Pancreas (tissue), 10 donors: ENCODE results near the gene CUL3. TPM values are rescaled to one million over a fixed set of nuclear protein-coding genes. Genes with fewer than 3 reads are reported as not detected.
"Not testable (repeated sequence)": the region's sequence is repeated elsewhere in the genome, so short reads cannot be mapped to it uniquely, and the experiment has no call there.

Source experiments
- ATAC-seq, 4 donors: fragments of 200-7000 bp; cut with Tn5 transposase; one replicate each; pipeline versions ENCODE4 v1.8.0 to v1.9.1; 2020; ENCODE audit warnings: mild to moderate bottlenecking in 4 of 4, moderate library complexity in 4 of 4
- DNase-seq, 6 donors: peaks; one replicate each; pipeline ENCODE4 v3.0.0-alpha.2; 2020
- FAIRE-seq: peaks from 2 replicates; lab custom pipeline; 2012; peaks lifted over from hg19 to GRCh38; lab: Jason Lieb, UNC
- H3K27ac ChIP-seq, 4 donors: fragments of 200-600 bp; sonication (generic); 1 replicate in 3 of 4; 2 replicates in 1 of 4; pipeline versions ENCODE4 v1.5.0 to v1.8.0; 2020
- H3K27me3 ChIP-seq, 4 donors: fragments of 200-600 bp; one replicate each; pipeline ENCODE4 v1.8.0; 2021
- H3K36me3 ChIP-seq, 3 donors: fragments of 200-600 bp; sonication (generic) in 1 of 3; one replicate each; pipeline versions ENCODE4 v1.5.0 to v1.8.0; 2020 to 2021
- H3K4me1 ChIP-seq, 3 donors: fragments of 200-600 bp; one replicate each; pipeline ENCODE4 v1.8.0; 2021
- H3K4me3 ChIP-seq, 4 donors: fragments of 200-600 bp; sonication (generic) in 2 of 4; one replicate each; pipeline versions ENCODE4 v1.5.0 to v1.8.0; 2020 to 2021
- H3K9me3 ChIP-seq, 4 donors: fragments of 200-600 bp; one replicate each; pipeline ENCODE4 v1.8.0; 2021
- WGBS, 2 donors: extraction: QIAGEN DNeasy Blood & Tissue Kit; methylation state at CpG; one replicate each; pipeline ENCODE4 v1.1.7; 2013; 5-methylcytosine and 5-hydroxymethylcytosine counted together
- intact Hi-C, 3 donors: fragments of 100-400 bp; cut with DNase I; formaldehyde crosslinking; loops; one replicate each; pipeline versions ENCODE4 v1.11.1 to v1.14.2; 2022
- polyA plus RNA-seq, 2 donors: library from polyadenylated mRNA; stranded (reverse); fragments of 200-250 nt; gene quantifications; one replicate each; pipeline ENCODE4 v1.2.3, GENCODE V29; 2013
- total RNA-seq, 6 donors: library from RNA; stranded (reverse); fragmentation: NEBNext Ultra II Directional in 4 of 6; extraction: Animal tissue kit (Norgen Biotek cat#: 25700) in 4 of 6; gene quantifications; one replicate each; pipeline versions ENCODE4 v1.2.1 to v1.2.4, GENCODE V29; 2021 to 2023
- TF ChIP-seq, protein P1 (sequence below), 4 donors: fragments of 200-600 bp; sonication (generic) in 3 of 4; IDR thresholded peaks; one replicate each; pipeline versions ENCODE4 v1.5.0 to v1.8.0; 2021; ENCODE audit warnings: antibody characterized with exemption in 4 of 4
- donor health status: healthy with polysubstance abuse.
- donor health status: DM: no; HTN: no; CAD: no; lungs with moderate emphysema.
- donor health status: DM: no; HTN: no; CAD: no.
- donor health status: control.
- donor health status: control.
- donor health status: Bipolar disorder and iron deficiency.
- donor health status: DM: yes; HTN: yes; CAD: no.
- donor health status: DM: no; HTN: no; CAD: no.
- donor health status: DM: no; HTN: no; CAD: no.
- donor health status: DM: yes; HTN: yes; CAD: no.

The CUL3 gene
- total and polyA plus RNA-seq, 8 donors, result 32.2 to 49.5 (median 37.6) TPM

- no peak for FAIRE-seq
- no peak for ATAC-seq
- H3K36me3 ChIP-seq, result peaks cover 0 to 14% (median 4%) of the 10 kb centered on the region in 3 donors
- no peaks in the 10 kb centered on the region for H3K9me3 ChIP-seq
- TF ChIP-seq, protein P1, sequence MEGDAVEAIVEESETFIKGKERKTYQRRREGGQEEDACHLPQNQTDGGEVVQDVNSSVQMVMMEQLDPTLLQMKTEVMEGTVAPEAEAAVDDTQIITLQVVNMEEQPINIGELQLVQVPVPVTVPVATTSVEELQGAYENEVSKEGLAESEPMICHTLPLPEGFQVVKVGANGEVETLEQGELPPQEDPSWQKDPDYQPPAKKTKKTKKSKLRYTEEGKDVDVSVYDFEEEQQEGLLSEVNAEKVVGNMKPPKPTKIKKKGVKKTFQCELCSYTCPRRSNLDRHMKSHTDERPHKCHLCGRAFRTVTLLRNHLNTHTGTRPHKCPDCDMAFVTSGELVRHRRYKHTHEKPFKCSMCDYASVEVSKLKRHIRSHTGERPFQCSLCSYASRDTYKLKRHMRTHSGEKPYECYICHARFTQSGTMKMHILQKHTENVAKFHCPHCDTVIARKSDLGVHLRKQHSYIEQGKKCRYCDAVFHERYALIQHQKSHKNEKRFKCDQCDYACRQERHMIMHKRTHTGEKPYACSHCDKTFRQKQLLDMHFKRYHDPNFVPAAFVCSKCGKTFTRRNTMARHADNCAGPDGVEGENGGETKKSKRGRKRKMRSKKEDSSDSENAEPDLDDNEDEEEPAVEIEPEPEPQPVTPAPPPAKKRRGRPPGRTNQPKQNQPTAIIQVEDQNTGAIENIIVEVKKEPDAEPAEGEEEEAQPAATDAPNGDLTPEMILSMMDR (IDR thresholded peaks at IDR 0.05), result no peak
- intact Hi-C loops, result no loop called here
- H3K4me3 ChIP-seq, result no peak overlapping the region
- DNase-seq, result no peak
- WGBS, 2 donors, result 98 to 100% methylated on average over 1 of the region's 1 CpG
- H3K27ac ChIP-seq, result no peak overlapping the region
- H3K4me1 ChIP-seq, result no peaks in the 10 kb centered on the region
- no peaks in the 10 kb centered on the region for H3K27me3 ChIP-seq
These were observed 77.4 kb downstream of the CUL3 start for GRCh38 chr2:224507789-224508188.

- no peaks in the 10 kb centered on the region for H3K9me3 ChIP-seq
- H3K36me3 ChIP-seq, result peaks cover 0 to 25% (median 4%) of the 10 kb centered on the region in 3 donors
- ATAC-seq (no peak), DNase-seq (no peak), FAIRE-seq (no peak)
- intact Hi-C loops, result no loop called here
- 97 to 98% methylated on average over 1 of the region's 1 CpG for WGBS, 2 donors
- TF ChIP-seq, protein P1 (IDR thresholded peaks at IDR 0.05), result no peak
- no peak overlapping the region for H3K4me3 ChIP-seq
- no peaks in the 10 kb centered on the region for H3K4me1 ChIP-seq
- no peak overlapping the region for H3K27ac ChIP-seq
- H3K27me3 ChIP-seq, result no peaks in the 10 kb centered on the region
These were observed 78.7 kb downstream of the CUL3 start for GRCh38 chr2:224506494-224506893.

DNA sequence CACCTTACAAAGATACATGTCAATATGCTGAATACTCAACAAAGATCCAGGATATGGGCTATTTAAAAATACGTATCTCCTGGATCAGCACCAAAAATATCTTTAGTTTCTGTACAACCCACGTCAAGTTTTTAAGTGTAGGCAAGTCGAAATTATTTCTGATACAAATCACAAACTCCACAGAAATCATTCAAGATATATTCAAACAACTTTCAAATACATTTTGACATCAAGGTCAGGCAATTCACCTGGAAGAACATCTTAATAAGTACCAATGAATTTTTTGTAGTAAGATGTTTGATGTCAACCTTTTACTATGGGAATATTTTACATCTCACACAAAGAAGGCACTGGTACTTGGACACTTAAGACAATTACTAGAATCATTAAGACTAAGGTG, 86.2 kb downstream of the CUL3 start:
- Histone ChIP-seq H3K36me3 (peaks cover 0 to 48% (median 4%) of the 10 kb centered on the region in 3 donors), H3K4me1 (no peaks in the 10 kb centered on the region), H3K27me3 (no peaks in the 10 kb centered on the region), H3K27ac (no peak overlapping the region), H3K9me3 (no peaks in the 10 kb centered on the region), H3K4me3 (no peak overlapping the region)
- FAIRE-seq (no peak), DNase-seq (no peak), ATAC-seq (no peak)
- WGBS, 2 donors, result 81 to 82% methylated on average over 3 of the region's 3 CpGs
- intact Hi-C loops, result no loop called here
- TF ChIP-seq, protein P1 (IDR thresholded peaks at IDR 0.05), result no peak

DNA sequence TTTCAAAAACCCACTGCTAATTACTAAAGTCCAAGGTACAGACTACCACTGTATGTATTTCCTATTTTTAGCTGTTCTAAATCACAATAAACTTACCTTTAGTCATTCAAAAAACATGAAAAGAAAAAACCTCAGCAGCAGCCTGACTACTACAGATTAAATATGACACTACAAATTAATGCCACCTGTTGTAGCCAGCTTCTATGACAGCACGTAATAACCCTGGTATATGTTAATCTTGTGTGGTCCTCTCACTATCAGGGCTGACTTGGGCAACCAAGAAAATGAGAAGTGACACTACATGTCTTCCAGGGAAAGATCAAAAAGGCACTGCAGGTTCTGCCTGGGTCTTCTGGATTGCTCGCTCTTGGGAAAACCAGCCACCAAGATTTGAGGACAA, 92.6 kb downstream of the CUL3 start:
- H3K4me3 ChIP-seq, result no peak overlapping the region
- TF ChIP-seq, protein P1 (IDR thresholded peaks at IDR 0.05), result no peak
- H3K4me1 ChIP-seq, result no peaks in the 10 kb centered on the region
- DNase-seq (no peak), ATAC-seq (no peak), FAIRE-seq (no peak)
- H3K27me3 ChIP-seq, result no peaks in the 10 kb centered on the region
- H3K9me3 ChIP-seq, result no peaks in the 10 kb centered on the region
- H3K27ac ChIP-seq, result no peak overlapping the region
- 91 to 98% methylated on average over 2 of the region's 2 CpGs for WGBS, 2 donors
- intact Hi-C loops, result no loop called here
- peaks cover 0 to 13% (median 0%) of the 10 kb centered on the region in 3 donors for H3K36me3 ChIP-seq

DNA sequence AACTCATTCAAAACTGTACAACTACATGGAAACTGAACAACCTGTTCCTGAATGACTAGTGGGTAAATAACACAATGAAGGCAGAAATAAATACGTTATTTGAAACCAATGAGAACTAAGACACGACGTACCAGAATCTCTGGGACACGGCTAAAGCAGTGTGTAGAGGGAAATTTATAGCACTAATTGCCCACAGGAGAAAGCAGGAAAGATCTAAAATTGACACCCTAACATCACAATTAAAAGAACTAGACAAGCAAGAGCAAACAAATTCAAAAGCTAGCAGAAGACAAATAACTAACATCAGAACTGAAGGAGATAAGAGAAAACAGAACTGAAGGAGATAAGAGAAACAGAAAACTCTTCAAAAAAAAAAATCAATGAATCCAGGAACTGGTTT, 97.2 kb downstream of the CUL3 start:
- 97 to 99% methylated on average over 4 of the region's 4 CpGs for WGBS, 2 donors
- intact Hi-C loops, H3K4me3 ChIP-seq, H3K9me3 ChIP-seq, H3K27me3 ChIP-seq, H3K4me1 ChIP-seq, DNase-seq, H3K27ac ChIP-seq, FAIRE-seq, ATAC-seq, H3K36me3 ChIP-seq: not testable (repeated sequence)

GRCh38 chr2:224485081-224486014, 99.8 kb downstream of the CUL3 start:
- H3K9me3 ChIP-seq, intact Hi-C loops, H3K36me3 ChIP-seq, H3K4me1 ChIP-seq, H3K4me3 ChIP-seq, FAIRE-seq, H3K27me3 ChIP-seq: not testable (repeated sequence)
- peak; percentile 33 to 64 (median 40) for DNase-seq
- 79 to 80% methylated on average over 17 to 18 of the region's 18 CpGs for WGBS, 2 donors
- ATAC-seq, result peak in 3 of 4 donors; percentile 77 to 88 (median 85)
- peak overlapping the region in 2 of 4 donors; percentile 48 to 71 for H3K27ac ChIP-seq
